Heart right ventricle (tissue), 16 donors: ENCODE results near the gene INTS11. TPM values are rescaled to one million over a fixed set of nuclear protein-coding genes. Genes with fewer than 3 reads are reported as not detected.

Experiments used
- ATAC-seq, 8 donors: fragments of 200-7000 bp; cut with Tn5 transposase; one replicate each; pipeline ENCODE4 v1.9.1; 2020; ENCODE audit warnings: mild to moderate bottlenecking in 8 of 8, moderate library complexity in 8 of 8, moderate number of reproducible peaks in 1 of 8
- DNase-seq, 2 donors: peaks; one replicate each; pipeline ENCODE4 v3.0.0-alpha.2; 2020
- H3K27ac ChIP-seq, 10 donors: fragments of 200-600 bp; sonication (generic) in 2 of 10; one replicate each; pipeline versions ENCODE4 v1.5.0 to v1.8.0; 2020 to 2022; ENCODE audit warnings: mild to moderate bottlenecking in 3 of 10
- H3K27me3 ChIP-seq, 7 donors: fragments of 200-600 bp; one replicate each; pipeline ENCODE4 v1.8.0; 2021 to 2022; ENCODE audit warnings: mild to moderate bottlenecking in 2 of 7
- H3K36me3 ChIP-seq, 9 donors: fragments of 200-600 bp; sonication (generic) in 1 of 9; one replicate each; pipeline versions ENCODE4 v1.5.0 to v1.8.0; 2020 to 2022; ENCODE audit warnings: mild to moderate bottlenecking in 2 of 9
- H3K4me1 ChIP-seq, 9 donors: fragments of 200-600 bp; sonication (generic) in 1 of 9; one replicate each; pipeline versions ENCODE4 v1.5.0 to v1.8.0; 2020 to 2022; ENCODE audit warnings: mild to moderate bottlenecking in 4 of 9
- H3K4me3 ChIP-seq, 10 donors: fragments of 200-600 bp; sonication (generic) in 2 of 10; one replicate each; pipeline versions ENCODE4 v1.5.0 to v1.8.0; 2020 to 2022; ENCODE audit warnings: mild to moderate bottlenecking in 7 of 10, moderate library complexity in 2 of 10
- H3K9me3 ChIP-seq, 11 donors: fragments of 200-600 bp in 10 of 11; sonication (generic) in 2 of 11; one replicate each; pipeline versions ENCODE4 v1.5.0 to v1.8.0; 2013 to 2022; ENCODE audit warnings: mild to moderate bottlenecking in 2 of 11, control low read depth in 1 of 11, moderate library complexity in 1 of 11
- CTCF ChIP-seq, 9 donors: fragments of 200-600 bp; sonication (generic) in 2 of 9; IDR thresholded peaks; one replicate each; pipeline versions ENCODE4 v1.5.0 to v1.8.0; 2021 to 2022; ENCODE audit warnings: antibody characterized with exemption in 9 of 9, mild to moderate bottlenecking in 5 of 9, moderate library complexity in 1 of 9
- WGBS, 2 donors: extraction: QIAGEN DNeasy Blood & Tissue Kit; methylation state at CpG; one replicate each; pipeline ENCODE4 v1.1.7; 2013; ENCODE audit warnings: inconsistent platforms in 1 of 2; 5-methylcytosine and 5-hydroxymethylcytosine counted together
- intact Hi-C, 10 donors: fragments of 100-400 bp; cut with DNase I; formaldehyde crosslinking; loops; one replicate each; pipeline versions ENCODE4 v1.11.1 to v1.14.2; 2022
- polyA plus RNA-seq, 2 donors: library from polyadenylated mRNA; stranded (reverse); fragments of 200-250 nt; gene quantifications; one replicate each; pipeline ENCODE4 v1.2.3, GENCODE V29; 2013
- total RNA-seq, 10 donors: library from RNA; stranded (reverse); fragmentation: NEBNext Ultra II Directional in 3 of 10; extraction: Animal tissue kit (Norgen Biotek cat#: 25700) in 3 of 10; gene quantifications; one replicate each; pipeline versions ENCODE4 v1.2.1 to v1.2.4, GENCODE V29; 2021 to 2023
- donor health status: Arrhythmogenic right ventricular cardiomyopathy.
- donor health status: ischemic (EF 13 %, LVEDD 7.1; RV severe dilation, severe dysfunction).
- donor health status: healthy with polysubstance abuse.
- donor health status: DM: no; HTN: yes; CAD: no.
- donor health status: DM: no; HTN: no; CAD: no.
- donor health status: ischemic (EF 25% LVEDD 6.9; RV normal size, moderate dysfunction).
- donor health status: ischemic (EF 25% LVEDD 5.7; RV mildly dilated, moderate dysfunction).
- donor health status: healthy.
- donor health status: DM: yes; HTN: yes; CAD: no.
- donor health status: Ischemic cardiomyopathy.
- donor health status: ischemic (EF 35%, LVEDD 5.7; RV mildly dilated, moderate dysfunction).
- donor health status: nonischemic (EF 11% LVEDD 7.7; RV severe dilation, severe dysfunction).
- donor health status: DM: yes; HTN: yes; CAD: no.
- donor health status: PGD.
- donor health status: ischemic (EF 29% LVEDD 5.4; RV normal size, mild dysfunction).
- donor health status: nonischemic (EF 23%, LVEDD 6.1; RV moderate dilation, normal function).

Gene INTS11
- total and polyA plus RNA-seq, 12 donors: 44.7 to 269 (median 57.4) TPM

GRCh38 chr1:1357871-1358432 lies 33.5 kb upstream of the INTS11 start:
- H3K36me3 ChIP-seq: peaks cover 0 to 19% (median 0%) of the 10 kb centered on the region in 9 donors
- peaks cover 0 to 90% (median 56%) of the 10 kb centered on the region in 7 donors for H3K27me3 ChIP-seq
- H3K4me3 ChIP-seq: peak overlapping the region; percentile 19 to 69 (median 52)
- H3K4me1 ChIP-seq: peaks cover 12 to 73% (median 40%) of the 10 kb centered on the region in 9 donors
- 13 to 17% methylated on average over 18 of the region's 18 CpGs for WGBS, 2 donors
- intact Hi-C loops: loop anchor here in 1 of 10 donors (5.0 kb wide), 1 partner anchor 241 kb away; the partner anchor contains the start of gene C1orf159
- no peak for TF ChIP-seq CTCF (IDR thresholded peaks at IDR 0.05)
- ATAC-seq (no peak), DNase-seq (no peak)
- no peaks in the 10 kb centered on the region for H3K9me3 ChIP-seq
- H3K27ac ChIP-seq: peak overlapping the region; percentile 57 to 93 (median 85)

DNA sequence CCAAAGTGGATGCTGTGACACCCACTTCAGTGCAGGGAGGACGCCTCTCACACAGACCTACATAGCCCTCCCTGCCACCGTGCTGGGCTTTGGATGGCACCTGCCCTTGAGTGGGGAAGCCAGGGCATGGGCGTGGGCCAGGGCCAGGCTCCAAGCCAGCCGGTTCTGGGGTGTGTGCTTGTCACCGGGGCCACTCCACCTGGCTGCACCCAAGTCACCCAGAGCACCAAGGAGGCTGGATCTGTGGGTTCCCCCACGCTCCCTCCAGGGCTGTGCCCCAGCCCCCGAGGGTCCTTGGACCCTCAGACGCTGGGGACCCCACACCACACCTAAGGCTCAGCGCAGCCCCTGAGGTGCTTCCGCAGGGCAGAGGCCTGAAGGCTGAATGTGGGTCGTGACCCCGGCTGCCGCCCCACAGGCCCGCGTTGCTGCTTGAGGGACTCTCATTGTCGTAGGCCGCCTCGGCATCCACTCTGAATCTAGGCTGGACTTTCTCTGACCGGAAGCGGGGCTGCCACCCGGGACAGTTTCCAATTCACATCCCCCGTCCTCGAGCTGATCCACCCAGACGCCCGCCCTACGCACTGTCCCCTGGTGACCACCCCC lies 32.4 kb upstream of the INTS11 start:
- H3K27ac ChIP-seq: peak overlapping the region in 8 of 10 donors; percentile 31 to 93 (median 84)
- peak overlapping the region in 9 of 10 donors; percentile 19 to 69 (median 52) for H3K4me3 ChIP-seq
- peaks cover 0 to 19% (median 0%) of the 10 kb centered on the region in 9 donors for H3K36me3 ChIP-seq
- ATAC-seq: no peak
- peaks cover 12 to 78% (median 50%) of the 10 kb centered on the region in 9 donors for H3K4me1 ChIP-seq
- 44 to 46% methylated on average over 26 of the region's 26 CpGs for WGBS, 2 donors
- no peak for TF ChIP-seq CTCF (IDR thresholded peaks at IDR 0.05)
- H3K27me3 ChIP-seq: peaks cover 0 to 92% (median 59%) of the 10 kb centered on the region in 7 donors
- peak; percentile 12 to 23 for DNase-seq
- no peaks in the 10 kb centered on the region for H3K9me3 ChIP-seq
- intact Hi-C loops: loop anchor here in 1 of 10 donors (5.0 kb wide), 1 partner anchor 240 kb away; the partner anchor contains the start of gene C1orf159

DNA sequence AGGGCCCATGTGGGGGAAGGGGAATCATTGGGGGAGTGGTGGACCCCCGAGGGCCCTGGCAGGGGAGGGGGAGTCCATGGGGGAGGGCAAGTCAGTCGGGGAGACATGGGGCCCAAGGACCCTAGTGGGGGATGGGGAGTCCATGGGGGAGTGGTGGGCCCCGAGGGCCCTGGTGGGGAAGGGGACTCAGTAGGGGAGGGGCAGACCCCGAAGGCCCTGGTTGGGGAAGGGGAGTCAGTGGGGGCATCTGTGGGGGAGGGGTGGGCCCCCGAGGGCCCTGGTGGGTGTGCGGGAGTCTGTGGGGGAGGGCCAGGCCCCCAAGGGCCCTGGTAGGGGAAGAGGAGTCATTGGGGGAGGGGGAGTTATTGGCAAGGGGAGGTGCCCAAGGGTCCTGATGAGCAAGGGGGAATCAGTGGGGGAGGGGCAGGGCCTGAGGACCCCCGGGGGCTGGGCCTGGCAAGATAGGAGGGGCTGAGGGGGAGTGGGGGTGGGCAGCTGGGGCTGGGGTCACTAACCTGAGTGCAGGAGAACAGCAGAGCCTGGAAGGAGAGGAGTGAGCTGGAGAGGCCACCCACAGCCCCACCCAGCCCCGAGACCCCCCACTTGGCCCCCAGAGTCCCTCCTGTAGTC lies 31.8 kb upstream of the INTS11 start:
- no peaks in the 10 kb centered on the region for H3K9me3 ChIP-seq
- no peak for ATAC-seq
- no peak for DNase-seq
- peaks cover 0 to 90% (median 59%) of the 10 kb centered on the region in 7 donors for H3K27me3 ChIP-seq
- H3K36me3 ChIP-seq: peaks cover 0 to 19% (median 0%) of the 10 kb centered on the region in 9 donors
- intact Hi-C loops: loop anchor here in 1 of 10 donors (5.0 kb wide), 1 partner anchor 239 kb away; the partner anchor contains the start of gene C1orf159
- 48 to 75% methylated on average over 6 to 8 of the region's 8 CpGs for WGBS, 2 donors
- peak overlapping the region in 6 of 10 donors; percentile 84 to 93 (median 87) for H3K27ac ChIP-seq
- peaks cover 14 to 79% (median 50%) of the 10 kb centered on the region in 9 donors for H3K4me1 ChIP-seq
- TF ChIP-seq CTCF (IDR thresholded peaks at IDR 0.05): no peak
- peak overlapping the region in 9 of 10 donors; percentile 19 to 69 (median 52) for H3K4me3 ChIP-seq

DNA sequence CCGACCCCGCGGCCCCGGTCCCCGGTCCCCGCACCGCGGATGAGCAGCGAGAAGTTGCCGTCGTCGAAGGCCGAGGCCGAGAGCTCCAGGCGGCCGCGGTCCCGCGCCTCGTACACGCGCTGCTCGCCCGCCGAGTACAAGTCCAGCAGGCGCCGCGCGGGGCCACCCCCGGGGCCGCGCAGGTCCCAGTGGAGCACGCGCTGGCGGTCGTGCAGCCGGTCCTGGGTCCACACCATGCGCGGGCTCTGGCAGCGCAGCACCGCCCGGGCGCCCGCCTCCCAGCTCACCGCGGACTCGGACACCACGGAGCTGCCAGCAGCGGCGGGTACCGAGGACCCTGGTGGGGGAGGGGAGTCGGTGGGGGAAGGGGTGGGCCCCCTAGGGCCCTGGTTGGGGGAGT lies 31.0 kb upstream of the INTS11 start:
- peak overlapping the region in 3 of 10 donors; percentile 20 to 36 (median 34) for H3K27ac ChIP-seq
- ATAC-seq (peak in 1 of 8 donors; percentile 5), DNase-seq (peak; percentile 23 to 62)
- H3K4me1 ChIP-seq: peaks cover 14 to 71% (median 50%) of the 10 kb centered on the region in 9 donors
- WGBS, 2 donors: 3 to 8% methylated on average over 44 to 52 of the region's 52 CpGs
- no peaks in the 10 kb centered on the region for H3K9me3 ChIP-seq
- peaks cover 0 to 19% (median 0%) of the 10 kb centered on the region in 9 donors for H3K36me3 ChIP-seq
- intact Hi-C loops: loop anchor here in 1 of 10 donors (5.0 kb wide), 1 partner anchor 238 kb away; the partner anchor contains the start of gene C1orf159
- peak overlapping the region in 8 of 10 donors; percentile 14 to 69 (median 40) for H3K4me3 ChIP-seq
- TF ChIP-seq CTCF (IDR thresholded peaks at IDR 0.05): no peak
- H3K27me3 ChIP-seq: peaks cover 0 to 84% (median 57%) of the 10 kb centered on the region in 7 donors
